Activated CD4-positive, alpha-beta T cell treated with anti-CD3 and anti-CD28 coated beads, Interleukin-2, amount 50 U/mL, for 48 hours (primary cell): Measurements from ENCODE around the gene ERC1.

Experiments used
- DNase-seq, 2 experiments: peaks; one replicate each; pipeline ENCODE4 v3.0.0-alpha.2; 2020

ERC1 gene

DNA sequence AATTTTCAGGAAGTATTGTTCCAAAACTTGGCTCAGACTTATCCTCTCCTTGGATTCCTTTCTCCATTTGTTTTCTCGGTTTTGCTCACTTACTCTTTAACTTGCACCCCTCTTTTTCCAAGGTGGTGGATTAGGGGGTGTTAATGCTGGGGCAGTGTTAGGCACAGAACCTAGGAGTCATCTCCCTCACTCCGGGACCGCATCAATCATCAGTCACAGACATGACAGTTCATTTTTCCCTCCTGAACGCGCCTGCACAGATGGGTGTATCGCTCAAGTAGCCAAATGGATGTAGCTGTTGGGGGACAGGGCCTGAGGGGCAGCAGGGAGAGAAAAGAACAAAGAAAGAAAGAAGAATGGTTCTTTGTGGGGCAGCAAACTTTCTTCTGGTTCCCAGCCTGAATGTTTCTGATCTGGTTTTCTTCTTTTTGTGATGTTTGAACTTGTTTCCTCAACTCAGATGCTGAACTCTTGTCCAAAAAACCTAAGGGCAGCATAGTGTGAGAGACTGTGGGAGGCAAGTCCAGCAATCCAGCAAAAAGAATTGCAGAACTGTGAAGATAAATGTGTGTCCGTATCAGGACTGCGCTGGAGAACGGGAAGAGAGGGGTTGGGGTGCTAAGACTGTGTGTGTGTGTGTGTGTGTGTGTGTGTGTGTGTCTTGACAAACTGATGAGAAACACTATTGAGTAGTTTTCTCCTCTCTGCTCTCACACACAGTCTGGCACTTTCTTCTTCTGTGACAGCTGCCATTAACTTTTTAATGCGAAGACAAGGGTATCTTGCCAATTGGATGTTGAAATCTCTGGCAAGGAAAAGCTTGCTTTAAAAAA, 472.3 kb downstream of the ERC1 start:
- no peak for DNase-seq

DNA sequence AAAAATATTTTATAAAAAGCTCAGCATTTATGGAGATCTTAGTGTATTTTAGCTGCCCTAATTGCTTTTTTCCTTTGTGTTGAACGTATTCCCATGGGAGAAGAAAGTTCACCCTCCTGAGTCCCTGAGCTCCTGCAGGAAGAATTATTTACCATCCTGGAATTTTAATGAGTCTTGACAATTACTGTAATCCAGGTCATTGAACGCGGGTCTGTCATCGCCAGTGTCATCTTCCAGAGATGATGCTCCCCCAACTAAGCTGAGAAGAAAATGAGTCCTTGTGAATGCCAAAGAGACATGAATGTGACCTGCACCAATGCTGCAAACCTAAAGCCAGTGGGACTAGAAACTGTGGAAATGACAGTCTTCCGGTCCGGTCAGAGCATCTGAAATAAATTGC, 473.9 kb downstream of the ERC1 start:
- DNase-seq, result no peak

DNA sequence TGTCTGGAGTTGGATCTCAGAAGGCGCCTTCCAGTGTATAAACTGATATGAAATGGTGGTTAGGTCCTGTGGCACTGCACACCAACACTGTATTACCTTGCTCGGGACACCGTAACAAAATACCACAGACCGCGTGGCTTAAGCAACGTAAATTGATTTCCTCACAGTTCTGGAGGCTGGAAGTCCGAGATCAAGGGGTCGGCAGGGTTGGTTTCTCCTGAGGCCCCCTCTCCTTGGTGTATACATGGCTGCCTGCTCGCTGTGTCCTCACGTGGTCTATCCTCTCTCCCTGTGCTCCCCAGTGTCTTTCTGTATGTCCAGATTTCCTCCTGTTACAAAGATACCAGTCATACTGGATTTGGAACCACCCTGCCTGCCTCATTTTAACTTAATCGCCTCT, 475.0 kb downstream of the ERC1 start:
- no peak for DNase-seq

DNA sequence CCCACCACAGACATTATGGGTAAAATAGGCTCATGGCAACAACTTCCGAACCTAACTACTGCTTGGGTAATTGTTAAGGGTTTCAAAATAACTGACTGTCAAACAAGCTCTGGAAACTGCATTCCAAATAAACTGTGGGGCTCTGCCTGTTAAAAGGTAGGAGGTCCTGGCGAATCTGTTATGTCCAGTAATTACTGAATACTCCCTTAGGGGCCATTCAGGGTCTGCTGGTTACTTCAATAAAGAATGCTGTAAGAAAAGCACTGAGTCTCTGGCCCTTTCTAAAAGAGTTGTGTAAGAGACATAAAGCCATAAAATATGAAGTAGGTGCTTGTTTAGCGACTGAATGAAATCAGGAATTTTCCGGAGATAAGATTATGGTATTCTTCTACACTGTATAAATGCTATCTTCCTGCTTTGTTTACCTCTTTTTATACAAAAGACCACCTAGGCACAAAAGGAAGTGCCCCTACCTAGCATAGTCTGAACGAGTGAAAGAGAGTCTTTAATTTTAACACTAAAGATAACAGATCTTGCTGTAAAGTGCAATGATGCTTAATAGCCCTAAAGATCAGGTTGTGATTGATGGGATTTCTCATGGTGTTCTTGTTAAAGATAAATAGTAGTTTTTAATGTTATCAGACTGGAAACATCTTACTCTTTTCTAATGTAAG, 475.6 kb downstream of the ERC1 start:
- DNase-seq, result no peak

DNA sequence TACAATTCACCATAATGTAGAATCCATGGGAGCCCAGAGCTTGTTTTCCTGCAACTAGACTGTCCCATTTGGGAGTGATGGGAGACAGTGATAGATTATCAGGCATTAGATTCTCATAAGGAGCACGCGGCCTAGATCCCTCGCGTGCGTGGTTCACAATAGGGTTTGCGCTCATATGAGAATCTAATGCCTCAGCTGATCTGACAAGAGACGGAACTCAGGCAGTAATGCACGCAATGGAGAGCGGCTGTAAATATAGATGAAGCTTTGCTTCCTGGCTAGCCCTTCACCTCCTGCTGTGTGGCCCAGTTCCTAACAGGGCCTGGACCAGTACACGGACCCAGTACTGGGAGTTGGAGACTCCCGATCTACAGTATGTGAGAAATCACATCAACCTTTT, 476.7 kb downstream of the ERC1 start:
- DNase-seq, result no peak

DNA sequence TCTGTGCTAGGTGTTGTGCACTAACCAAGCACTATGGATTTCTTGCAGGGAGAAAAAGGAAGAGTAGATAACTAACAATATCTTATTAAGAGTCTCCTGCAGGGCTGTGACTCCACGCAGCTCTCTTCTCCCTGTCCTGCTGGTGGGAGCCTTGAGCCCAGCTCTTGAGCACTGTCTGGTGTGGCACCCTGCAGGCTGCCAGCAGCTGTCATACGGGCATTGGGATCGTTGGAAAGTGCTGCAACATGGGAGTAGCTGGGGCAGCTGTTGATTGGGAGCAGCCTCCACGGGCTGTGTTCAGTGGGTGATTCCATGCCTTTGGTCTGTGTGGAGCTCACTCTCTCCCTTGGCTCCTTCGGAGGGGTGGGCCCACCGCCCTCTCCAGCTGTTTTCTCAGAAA, 478.0 kb downstream of the ERC1 start:
- no peak for DNase-seq

DNA sequence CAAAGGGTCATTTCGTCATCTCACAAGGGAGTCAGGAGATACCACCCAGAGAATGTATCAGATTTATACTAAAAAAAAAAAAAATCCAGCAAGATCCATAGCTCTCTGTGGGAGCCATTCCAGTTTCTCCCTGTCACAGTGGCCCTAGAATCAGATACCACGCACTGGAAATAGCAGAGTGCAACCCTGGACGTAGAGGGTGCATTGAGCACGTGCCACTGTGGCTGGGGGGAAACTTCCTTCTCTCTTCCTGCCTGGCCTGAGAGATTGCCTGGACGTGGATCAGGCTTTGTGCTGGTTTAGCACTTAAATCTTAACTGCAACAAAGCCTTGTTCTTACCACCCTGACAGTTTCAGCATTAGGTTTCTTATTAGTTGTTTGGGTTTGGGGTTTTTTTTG, 479.0 kb downstream of the ERC1 start:
- DNase-seq, result no peak

DNA sequence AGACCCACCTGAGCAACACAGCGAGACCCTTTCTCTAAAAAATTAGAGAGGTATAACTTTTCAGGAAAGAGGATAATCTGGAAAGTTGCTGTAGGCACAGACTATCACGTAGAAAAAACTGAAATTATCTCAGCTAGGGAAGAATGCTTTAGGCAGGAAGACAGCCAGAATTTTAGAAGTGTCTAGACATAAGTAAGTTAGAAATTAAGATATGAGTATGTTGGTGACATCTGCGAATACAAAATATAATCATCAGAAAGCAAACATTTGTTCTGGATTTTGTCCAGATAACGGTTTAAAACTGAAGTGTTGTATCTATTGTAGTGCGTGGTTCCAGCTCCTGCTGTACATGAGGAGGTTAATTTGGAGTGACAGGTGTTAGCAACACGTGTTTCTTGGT, 480.2 kb downstream of the ERC1 start:
- DNase-seq, result no peak

DNA sequence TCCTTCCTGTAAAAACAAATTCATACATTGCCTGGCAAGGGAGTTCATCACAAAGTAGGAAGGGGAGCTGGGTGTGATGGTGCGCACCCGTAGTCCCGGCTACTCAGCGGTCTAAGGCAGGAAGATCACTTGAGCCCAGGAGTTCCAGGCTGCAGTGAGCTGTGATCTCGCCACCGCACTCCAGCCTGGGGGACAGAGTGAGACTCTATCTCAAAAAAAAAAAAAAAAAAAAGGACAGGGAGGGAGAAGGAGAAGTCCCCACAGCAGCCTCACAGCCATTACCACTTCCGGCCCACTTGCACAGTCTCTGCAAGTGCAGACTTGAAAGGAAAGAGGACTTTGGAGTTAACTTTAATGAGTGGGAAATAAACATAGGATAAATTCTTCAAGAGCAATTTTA, 482.4 kb downstream of the ERC1 start:
- DNase-seq, result peak; percentile 12 to 40

DNA sequence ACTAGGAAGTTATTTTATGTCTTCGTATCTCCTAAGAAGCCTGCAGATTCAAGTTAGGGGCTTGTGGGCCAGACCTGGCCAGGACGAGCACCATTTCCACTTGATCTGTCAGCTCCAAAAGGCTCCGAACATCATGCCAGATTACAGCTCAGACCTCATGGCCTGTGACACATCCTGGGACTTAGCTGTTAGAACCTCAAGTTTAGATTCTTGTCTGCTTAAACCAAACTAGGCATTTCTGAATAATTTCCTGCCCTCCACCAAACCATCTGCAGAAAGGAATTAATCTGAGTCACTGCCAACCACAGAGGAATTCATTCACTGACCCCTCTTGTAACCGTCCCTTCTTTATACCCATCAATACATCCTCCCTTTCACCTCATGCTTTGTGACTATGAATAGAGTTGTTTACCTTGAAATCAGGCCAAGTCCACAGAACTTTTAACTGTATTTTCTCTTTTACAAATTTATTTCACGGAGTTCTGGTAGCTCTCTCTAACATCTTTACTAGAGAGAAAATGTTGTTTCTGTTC, 483.1 kb downstream of the ERC1 start:
- DNase-seq, result peak; percentile 20 to 32

DNA sequence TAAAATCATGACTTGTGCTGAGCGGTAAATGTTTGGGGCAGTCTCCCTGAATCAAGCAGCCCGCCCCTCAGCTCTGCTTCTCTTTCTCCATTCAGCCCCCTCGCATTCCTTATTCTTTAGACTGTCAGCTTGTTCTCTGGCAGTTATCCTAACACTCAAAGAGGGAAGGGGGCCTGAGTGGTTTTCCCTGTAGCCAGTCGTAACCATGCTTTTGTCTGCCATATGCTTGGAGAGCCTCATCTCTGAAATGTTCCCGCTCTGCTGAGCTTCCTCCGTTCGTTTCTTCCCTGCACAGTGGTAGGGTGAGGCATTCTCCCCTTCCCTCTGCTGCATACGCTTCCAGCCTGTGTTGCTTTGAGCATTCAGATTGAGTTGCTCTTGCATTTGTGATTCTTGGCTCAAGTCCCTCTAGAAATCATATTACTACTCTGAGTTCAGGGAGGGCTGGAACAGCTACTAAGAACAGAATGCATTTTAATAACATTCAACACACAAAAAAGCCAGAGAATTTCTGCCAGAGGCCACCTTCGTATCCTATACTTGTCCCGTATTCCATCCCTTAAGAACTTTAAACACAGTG, 483.6 kb downstream of the ERC1 start:
- DNase-seq, result no peak

DNA sequence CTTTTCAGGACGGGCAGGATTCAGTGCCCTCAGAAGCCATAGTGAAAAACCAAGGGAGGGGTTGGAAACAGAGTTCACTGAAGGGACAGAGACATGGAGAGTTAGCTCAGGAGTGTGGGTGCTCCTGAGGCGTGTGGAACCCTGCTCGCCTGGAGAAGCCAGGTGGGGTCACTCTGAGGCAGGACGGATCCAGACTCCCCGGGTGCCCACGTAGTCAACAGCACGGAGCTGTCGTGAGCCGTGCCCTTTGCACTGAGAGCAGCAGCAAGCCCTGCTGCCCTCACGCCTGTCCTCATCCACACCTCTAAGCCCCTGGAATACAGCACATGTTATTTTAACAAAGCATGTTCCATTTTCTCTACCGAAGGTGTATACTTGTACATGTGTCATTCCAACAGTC, 488.6 kb downstream of the ERC1 start:
- DNase-seq, result no peak

DNA sequence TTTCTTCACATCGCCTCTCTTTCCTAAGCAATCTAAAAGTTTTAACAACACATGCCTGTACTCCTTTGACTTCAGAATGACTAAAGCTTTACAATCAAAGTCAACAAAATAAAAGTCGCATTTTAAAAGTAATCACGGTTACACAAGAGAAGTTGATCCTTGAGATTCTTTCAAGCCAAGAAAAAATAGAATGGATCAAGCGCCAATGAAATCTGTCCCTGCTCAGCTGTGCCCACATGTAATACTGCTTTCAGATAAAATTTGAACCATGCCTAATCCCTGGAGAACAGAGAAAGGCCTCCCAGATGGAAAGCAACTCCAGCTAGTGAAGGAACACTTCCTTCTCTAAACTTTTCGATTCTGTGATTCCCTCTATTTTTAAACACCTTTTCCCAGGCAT, 490.3 kb downstream of the ERC1 start:
- DNase-seq, result no peak

DNA sequence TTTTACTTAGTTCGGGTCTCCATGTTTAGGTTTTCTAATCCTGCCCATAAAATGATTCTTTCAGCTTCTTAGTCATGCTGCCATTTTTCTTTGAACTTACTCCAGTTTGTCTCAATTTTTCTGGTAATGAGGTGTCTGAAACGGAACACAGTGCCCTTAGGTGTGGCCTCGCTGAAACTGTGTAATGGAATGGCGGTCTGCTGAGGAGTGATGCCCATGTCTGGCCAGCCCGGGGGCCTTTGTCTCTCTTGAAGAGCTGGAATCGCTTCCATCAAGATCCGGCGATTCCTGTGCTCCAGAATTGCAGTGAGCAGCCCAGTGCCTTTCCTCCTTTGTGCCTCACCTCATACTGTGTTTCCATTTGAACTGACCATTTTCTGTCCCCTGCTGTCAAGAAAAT, 490.9 kb downstream of the ERC1 start:
- DNase-seq, result no peak

DNA sequence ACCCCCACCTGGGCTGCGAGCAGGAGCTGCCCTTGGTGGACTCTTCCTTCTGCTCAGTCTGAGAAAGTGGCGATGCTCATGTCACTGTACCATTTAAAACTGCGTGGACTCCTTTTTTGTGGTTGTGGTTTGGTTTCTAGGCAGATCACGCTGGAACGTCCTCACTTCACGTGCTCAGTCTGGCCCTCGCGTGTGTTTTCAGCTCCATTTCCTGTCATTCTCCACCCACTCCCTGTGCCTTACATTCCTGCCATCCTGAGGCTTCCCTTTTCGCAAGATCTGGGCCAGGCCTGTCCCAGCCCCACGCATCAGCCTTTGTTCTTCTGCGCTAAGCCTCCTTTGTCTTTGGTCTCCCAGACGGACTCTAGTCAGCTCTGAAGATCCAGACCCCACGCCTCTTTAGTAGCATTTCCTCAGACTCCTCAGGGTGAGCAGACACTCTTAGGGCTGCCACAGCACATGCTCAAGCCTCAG, 497.9 kb downstream of the ERC1 start:
- DNase-seq, result no peak

DNA sequence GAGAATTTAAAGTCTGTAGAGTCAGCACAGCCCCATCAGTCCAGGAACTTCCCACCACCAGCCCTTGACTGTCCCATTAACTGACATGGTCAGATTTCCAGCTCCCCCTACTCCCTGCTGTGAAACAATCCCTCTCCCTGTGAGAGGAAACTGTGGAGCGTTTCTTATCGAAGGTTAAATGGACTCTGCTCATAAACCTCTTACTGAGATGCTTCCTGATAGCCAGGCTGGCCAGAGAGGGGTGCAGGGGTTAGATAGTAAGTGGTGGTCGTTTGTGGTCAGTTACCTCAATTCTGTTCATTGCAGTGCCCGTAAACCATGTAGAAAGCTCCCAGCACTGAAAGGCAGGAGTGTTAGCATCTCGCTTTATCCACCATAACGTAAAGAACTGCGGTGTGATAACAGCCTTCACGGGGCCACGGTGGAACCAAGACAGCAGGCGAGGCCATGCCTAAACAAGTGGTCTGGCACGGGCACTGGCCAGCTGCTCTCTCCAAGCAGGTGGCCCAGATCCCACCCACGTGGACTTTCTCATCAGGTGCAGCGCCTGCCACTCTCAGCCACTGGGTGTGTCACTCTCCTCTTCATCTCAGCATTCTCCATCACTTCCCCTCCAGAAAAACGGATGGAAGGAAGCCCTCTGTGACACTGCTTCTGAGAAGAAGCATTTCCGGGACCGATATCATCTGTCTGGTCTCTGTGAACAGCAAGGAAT, 501.1 kb downstream of the ERC1 start:
- DNase-seq, result no peak

DNA sequence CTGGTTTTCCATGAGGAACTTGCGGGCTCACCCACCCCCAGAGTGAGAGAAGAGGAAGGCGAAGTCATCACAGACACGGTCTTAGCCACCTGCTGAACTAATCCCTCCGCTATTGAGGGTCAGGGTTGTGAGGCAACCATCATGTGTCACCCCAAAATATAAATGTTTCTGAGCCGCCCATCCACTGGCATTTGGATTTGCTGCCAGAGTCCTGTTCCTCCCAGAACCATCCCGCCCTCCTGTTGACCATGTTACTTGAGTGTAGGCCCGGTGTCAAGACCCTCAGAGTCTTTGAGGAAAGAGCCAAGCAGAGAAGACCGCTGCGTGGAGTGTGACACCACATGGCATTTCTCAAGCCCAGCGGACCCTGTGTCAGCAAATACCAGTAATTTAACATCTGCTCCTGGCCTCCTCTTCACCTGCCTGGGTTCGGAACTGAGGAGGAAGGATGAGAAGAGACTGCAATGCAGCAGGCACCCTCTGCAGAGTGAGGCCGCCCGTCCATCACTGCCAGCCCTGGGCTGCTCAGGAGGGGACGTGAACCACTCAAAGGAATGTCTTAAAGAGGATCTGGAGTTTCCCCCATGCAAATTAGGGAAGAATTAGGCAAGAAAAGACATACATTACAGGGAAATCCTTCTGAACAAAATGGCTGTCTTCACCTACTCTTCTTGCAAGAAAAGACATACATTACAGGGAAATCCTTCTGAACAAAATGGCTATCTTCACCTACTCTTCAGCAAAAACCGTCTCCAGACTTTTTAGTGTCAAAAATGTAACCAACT, 502.9 kb downstream of the ERC1 start:
- no peak for DNase-seq

DNA sequence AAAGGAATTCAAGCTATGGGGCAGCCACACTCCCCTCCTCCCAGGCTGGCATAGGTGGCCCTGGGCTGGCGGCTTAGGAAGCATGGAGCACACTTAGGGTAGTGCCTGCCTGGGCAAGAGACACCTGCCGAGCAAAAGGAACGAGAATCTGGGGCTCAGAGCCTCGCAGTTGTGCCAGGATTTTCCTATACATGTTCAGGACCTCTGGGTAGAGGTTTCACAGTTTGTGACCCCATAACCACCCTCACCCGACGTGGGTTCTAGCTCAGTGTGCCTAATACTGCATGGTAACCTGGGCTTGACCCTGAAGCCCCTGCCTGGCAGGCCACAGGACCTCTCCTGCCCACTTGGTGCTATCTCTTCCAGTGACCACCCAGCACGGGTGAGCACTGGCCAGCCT, 503.8 kb downstream of the ERC1 start:
- no peak for DNase-seq

DNA sequence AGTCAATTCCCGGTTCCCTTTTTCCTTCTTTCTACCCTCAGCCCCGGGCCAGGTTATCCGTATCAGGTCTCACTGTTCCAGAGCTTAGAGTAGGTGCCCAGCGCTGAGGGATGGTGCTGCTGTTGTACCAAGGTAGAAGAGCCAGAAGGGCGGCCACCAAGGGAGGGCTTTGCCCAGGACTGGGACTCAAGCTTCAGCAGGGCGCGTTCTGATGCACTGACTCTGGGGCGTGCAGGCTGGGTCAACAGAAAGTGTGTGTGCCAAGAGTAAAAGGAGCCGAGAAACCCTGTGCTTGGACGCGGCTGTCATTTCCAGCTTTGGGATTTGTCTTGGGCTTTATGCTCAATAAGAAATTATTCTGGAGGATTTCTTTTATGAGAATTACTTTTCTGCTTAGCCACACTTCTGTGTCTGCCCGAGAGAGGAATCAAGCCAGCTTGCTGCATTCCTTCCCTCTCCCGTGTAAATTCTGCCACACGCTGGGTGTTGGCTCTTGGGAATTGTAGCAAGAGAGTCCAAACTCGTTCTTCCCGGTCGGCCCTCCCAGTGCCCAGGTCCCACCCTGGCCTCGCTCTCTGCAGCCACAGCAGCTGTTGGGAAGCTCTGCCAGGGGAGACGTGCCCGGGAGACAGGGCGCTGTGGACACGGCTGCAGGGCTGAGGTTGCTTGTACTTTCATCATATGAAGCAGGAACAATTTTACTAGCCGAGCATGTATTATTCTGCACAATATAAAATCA, 505.3 kb downstream of the ERC1 start:
- no peak for DNase-seq

DNA sequence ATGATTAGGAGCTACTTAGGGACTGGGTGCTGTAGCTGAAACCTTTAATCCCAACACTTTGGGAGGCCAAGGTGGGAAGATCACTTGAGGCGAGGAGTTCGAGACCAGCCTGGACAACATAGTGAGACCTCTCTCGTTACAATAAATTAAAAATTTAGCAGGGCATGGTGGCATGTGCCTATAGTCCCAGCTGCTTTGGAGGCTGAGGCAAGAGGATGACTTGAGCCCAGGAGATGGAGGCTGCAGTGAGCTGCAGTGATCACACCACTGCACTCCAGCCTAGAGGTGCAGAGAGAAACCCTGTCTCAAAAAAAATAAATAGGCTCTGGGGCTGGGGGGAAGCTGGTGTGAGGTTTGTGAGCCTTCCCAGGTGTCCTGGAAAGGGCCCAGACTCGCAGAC, 506.1 kb downstream of the ERC1 start:
- no peak for DNase-seq

DNA sequence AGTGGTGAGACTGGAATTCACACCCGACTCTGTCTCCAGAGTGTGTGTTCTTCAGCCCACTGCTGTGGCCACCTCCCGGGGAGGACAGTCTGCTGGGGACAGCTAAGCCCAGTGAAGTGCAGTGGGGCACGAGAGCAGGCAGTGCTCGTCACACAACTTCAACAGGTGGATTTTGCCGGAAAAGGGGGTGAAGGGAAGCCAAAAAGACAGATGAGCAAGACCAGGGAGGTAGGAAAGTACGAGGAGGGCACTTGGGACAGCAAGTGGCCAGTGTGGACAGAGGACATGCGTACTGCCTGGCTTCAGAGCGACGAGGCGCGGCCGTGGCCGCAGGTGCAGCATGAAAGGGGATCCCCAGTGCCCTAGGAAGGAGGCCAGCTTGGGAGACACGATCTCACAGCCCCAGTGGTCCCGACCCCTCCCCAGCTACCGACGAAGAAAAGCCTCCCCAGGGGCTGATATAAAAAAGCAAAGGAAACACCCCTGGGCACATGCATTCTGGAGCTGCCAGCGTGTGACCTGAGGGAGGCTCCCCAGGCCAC, 507.2 kb downstream of the ERC1 start:
- no peak for DNase-seq
